Cardiac septum (tissue), 1 donor: ENCODE data around the gene C3orf20. TPM values are rescaled to one million over a fixed set of nuclear protein-coding genes. Genes with fewer than 3 reads are reported as not detected.
"Not testable (repeated sequence)": the region's sequence is repeated elsewhere in the genome, so short reads cannot be mapped to it uniquely, and the experiment has no call there.

Experiments used
- DNase-seq: peaks from one replicate; pipeline ENCODE4 v3.0.0-alpha.2; 2020; ENCODE audit warnings: low spot score
- intact Hi-C: fragments of 100-400 bp; cut with DNase I; formaldehyde crosslinking; loops from one replicate; pipeline ENCODE4 v1.14.0; 2022
- total RNA-seq: library from RNA; stranded (reverse); fragmentation: NEBNext Ultra II Directional; extraction: Animal tissue kit (Norgen Biotek cat#: 25700); gene quantifications from one replicate; pipeline ENCODE4 v1.2.1, GENCODE V29; 2021
- donor health status: DM: no; HTN: no; CAD: no.

Gene C3orf20
- total RNA-seq, 1 donor from 2014 or later, result 0.32 TPM

DNA sequence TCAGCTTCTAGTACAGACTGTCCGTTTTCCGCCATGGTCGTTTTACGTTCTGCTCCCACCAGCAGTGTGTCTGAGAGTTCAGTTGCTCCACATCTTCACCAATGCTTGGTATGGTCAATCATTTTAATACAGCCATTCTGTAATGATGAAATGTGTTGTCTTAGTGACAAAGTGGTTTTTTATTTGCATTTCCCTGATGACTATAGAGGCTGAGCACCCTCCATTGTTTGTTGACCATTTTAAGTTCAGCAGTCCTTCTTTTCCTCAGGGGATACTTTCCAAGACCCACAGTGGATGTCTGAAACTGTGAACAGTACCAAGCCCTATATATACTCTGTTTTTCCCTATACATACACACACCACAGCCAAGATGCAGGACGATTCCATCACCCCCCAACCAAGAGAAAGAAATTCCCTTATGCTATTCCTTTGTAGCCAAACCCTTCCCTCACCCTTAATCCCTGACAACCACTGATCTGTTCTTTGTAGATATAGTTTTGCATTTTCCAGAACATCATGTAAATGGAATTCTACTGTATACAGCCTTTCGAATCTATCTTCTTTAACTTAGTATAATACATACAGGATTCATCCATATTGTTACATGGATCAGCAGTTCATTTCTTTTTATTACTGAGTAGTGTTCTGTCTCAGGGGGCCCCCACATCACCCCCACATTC, 55.9 kb downstream of the C3orf20 start:
- no peak for DNase-seq
- intact Hi-C loops, result no loop called here

DNA sequence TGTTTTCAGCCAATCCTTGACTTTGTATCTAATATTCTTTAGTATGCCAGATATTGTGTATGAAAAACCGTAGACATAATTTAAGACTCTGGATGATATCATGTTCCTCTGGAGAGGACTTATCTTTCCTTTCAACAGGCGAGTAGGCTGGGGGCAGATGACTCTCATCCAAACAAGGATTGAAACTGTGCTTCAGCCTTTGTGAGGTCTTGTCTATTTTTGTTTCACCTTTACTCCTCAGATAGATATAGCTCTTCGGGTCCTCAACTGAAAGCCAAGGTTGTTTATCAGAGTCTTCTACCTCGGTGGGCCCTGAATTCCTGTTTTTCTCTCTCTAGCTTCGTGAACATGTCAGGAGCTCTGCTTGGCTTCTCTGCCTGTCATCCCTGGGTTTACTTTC, 66.0 kb downstream of the C3orf20 start:
- intact Hi-C loops, result no loop called here
- no peak for DNase-seq

DNA sequence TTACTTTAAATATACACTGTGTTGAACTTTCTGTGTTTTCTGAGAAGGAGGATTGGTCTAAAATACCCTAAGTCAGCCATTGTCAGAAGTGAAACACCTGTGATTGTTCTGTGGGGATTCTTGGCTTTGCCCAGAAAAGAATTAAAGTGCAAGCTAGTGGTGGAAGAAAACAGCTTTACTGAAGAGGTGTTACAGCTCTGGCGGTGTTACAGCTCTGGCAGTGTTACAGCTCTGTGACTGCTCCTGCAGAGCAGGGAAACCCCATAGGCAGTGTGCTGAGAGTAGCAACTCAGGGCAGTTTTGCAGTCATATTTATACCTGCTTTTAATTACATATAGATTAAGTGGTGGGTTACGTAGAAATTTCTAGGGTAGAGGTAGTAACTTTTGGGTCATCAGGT, 66.6 kb downstream of the C3orf20 start:
- intact Hi-C loops, result no loop called here
- DNase-seq, result no peak

DNA sequence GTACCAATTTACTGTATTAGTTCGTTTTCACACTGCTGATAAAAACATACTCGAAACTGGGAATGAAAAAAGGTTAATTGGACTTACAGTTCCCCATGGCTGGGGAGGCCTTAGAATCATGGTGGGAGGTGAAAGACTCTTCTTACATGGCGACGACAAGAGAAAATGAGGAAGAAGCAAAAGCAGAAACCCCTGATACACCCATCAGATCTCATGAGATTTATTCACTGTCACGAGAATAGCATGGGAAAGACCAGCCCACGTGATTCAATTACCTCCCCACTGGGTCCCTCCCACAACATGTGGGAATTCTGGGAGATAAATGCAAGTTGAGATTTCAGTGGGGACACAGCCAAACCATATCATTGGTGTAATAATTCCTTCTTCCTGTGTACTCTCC, 69.6 kb downstream of the C3orf20 start:
- DNase-seq, result no peak
- intact Hi-C loops, result no loop called here

DNA sequence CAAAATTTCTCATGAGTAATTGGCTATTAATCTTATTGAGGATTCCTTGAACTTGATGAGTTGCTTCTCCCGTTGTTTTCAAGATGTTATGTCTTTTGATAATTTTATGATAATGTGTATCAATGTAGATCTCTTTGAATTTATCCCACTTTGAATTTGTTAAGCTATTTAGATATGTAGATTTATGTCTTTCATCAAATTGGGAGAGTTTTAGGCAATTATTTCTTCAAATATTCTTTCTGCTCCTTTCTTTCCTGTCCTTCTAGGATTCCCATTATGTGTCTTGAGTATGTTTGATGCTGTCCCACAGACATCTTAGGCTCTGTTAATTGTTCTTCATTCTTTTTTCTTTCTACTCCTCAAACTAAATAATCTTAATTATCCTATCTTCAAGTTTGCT, 75.7 kb downstream of the C3orf20 start:
- intact Hi-C loops, result no loop called here
- no peak for DNase-seq

DNA sequence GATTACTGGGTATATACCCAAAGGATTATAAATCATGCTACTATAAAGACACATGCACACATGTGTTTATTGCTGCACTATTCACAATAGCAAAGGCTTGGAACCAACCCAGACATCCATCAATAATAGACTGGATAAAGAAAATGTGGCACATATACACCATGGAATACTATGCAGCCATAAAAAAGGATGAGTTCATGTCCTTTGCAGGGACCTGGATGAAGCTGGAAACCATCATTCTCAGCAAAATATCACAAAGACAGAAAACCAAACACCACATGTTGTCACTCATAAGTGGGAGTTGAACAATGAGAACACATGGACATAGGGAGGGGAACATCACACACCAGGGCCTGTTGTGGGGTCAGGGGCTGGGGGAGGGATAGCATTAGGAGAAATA, 78.0 kb downstream of the C3orf20 start:
- intact Hi-C loops, result not testable (repeated sequence)

DNA sequence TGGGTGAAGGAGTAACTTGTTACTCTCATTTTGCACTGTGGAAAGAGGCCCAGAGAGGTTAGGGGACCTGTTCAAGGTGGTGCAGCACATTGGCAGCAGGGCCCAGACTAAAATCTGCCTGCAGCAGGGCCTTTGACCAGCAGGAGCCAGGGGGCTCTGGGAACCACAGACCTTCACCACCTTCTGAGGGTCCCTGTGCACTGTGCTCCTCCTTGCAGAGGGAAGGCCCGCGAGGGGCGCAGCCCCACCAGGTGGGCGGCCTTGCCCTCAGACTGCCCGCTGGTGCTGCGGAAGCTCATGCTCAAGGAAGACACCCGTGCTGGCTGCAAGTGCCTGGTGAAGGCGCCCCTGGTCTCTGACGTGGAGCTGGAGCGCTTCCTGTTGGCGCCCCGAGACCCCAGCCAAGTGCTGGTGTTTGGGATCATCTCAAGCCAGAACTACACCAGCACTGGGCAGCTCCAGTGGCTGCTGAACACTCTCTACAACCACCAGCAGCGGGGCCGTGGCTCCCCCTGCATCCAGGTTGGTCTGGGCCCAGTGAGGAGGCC, 82.3 kb downstream of the C3orf20 start:
- intact Hi-C loops, result no loop called here
- no peak for DNase-seq

More for the DNA sequence above, 78.0 kb downstream of the C3orf20 start:
- DNase-seq, result not testable (repeated sequence)

DNA sequence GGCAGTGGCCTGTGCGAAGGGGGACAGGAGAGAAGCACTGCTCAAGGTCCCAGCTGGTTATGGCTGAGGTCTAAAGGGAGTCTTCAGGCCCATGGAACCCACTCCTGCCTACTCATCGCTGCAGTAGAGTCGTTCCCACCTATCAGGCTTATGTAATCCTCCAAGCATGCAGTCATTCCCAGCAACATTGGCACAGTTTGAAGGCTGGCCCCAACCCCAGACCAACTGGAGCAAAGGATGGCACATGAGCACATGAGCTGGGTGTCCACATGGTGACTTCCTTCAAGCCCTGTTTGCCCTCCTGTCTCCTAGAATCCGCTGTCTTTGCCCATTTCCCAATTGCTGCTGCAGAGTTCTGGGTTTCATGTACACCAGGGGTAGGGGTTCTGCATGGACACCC, 83.4 kb downstream of the C3orf20 start:
- intact Hi-C loops, result no loop called here
- DNase-seq, result no peak

DNA sequence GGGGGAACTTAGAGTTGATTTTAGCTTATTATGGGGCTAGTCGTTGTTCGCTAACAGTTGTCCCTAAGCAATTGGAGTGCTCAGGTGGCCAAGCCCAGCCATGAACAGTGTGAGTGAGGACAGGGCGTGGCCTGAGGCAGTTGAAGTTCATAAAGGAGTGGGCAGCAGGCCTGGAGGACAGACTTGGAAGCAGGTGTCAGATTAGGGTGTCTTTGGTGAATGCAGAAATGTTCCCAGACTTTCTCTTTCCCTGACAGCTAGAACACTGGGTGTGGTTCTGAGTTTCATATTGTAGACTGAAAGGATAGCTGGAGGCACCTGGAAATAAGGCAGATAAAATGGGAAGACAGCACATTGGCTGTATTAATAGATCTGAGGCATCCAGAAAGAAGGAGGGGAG, 84.0 kb downstream of the C3orf20 start:
- no peak for DNase-seq
- intact Hi-C loops, result no loop called here

DNA sequence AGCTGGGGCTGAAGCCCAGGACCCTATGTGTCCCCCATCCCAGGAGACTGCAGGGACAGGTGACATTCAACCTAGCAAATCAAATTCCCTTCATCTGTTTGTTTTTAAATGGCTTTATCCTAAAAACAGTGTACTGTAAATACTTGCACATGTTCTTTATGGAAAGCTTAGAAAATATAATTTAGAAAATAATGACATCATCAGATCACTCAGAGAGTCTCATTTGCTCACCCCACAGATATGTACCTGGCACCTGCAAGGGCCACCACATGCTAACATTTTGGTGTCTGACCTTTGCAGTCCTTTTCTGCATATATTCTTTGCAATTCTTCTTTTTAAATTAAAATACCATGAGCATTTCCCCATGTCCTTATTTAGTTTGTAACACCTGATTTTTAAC, 85.2 kb downstream of the C3orf20 start:
- intact Hi-C loops, result no loop called here

DNA sequence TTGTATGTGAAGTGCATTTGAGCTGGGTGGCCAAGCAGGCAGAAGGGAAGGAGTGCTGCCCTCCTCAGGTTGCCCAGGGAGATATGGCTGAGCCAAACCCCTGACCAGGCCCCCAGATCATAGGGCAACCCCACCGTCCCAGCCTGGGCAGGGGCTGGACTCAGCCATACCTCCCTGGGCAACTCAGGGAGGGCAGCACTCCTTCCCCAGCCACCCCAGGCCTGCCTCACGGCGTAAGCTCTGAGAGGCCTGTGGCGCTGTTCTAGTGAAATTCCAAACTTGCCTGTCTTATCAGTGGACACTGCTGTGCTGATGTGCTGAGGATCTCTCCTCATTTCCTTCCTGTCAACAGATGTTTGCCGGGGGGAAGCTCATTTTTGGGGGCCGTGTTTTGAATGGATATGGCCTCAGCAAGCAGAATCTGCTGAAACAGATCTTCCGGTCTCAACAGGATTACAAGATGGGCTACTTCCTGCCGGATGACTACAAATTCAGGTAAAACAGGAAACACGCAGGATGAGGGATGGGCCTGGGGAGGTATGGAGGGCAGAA, 86.3 kb downstream of the C3orf20 start:
- intact Hi-C loops, result no loop called here
- no peak for DNase-seq

More for the DNA sequence above, 85.2 kb downstream of the C3orf20 start:
- no peak for DNase-seq

DNA sequence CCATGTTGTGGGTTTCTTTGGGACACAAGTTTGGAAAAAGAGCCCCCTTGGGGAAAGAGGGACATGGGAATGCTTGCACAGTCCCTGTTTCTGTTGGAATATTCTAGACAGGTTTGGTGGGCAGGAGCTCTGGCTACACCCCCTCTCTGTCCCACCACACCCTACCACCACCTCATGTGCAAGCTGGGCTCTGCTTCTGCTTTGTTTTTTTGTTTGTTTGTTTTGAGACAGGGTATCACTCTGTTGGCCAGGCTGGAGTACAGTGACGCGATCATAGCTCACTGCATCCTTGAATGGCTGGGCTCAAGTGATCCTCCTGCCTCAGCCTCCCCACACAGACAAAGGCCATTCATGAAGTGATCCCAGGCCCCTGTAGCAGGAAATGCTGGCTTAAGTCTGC, 86.9 kb downstream of the C3orf20 start:
- intact Hi-C loops, result no loop called here
- no peak for DNase-seq

DNA sequence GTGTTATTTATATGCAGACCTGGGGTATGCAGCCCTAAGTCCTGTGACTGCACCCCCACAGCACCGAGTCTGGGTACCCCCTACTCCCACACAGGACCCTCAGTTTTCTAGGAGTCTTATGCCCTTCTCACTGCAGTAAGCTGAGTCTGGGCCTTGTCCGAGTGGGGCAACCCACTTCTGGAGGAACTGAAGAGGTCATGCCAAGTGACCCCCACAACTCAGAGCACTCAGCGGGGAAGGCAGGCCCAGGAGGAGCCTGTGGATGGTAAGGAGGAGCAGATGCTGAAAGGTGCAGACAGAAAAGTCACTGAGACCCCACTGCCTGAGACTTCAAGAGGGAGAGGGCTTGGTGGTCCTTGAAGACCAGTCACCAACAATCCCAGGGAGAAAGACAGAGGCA, 87.8 kb downstream of the C3orf20 start:
- intact Hi-C loops, result no loop called here
- DNase-seq, result no peak

DNA sequence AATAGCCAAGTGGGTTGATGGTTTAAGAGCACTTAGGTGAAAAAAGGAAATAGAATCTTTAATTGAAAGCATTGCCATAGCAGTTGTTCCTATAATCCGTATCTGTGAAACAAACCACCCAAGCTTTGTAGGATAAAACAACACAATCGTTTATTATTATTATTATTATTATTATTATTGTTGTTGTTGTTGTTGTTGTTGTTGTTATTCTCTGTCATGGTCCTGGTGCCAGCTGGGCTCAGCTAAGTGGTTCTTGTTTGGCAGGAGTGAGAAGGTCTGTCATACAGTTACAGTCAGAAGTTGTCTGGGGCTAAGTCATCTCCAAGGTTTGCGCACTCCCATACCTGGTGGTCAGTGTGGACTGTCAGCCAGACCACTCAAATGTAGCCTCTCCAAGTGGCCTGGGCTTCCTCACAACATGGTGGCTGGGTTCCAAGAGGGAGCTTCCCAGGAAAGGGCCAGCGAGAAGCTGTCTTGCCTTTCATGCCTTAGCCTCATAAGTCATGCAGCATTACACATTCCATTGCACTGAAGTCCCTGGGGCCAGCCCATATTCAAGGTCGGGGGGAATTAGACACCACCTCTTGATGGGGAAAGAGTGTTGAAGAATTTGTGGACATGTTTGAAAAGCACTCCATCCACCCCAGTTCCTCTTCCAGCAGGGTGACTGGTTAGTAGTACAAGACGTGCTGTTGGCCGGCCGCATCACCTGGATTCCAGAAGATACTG, 89.6 kb downstream of the C3orf20 start:
- intact Hi-C loops, result no loop called here
- DNase-seq, result no peak

DNA sequence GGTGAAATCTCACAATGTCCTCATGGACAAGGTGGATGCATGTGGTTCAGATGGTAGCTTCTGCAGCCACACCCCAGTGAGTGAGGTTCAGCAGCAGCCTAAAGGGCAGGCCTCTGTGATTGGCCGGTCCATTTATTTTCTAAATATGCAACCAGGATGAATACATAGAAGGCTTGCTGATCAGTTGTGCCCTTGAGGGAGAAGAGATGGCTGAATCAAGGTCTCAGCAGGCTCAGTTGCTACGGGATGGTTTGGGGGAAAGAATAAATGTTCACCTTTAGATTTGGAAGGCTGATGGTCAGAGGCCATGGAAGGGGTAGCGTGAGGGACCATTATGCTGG, 90.1 kb downstream of the C3orf20 start:
- intact Hi-C loops, result no loop called here
- no peak for DNase-seq

DNA sequence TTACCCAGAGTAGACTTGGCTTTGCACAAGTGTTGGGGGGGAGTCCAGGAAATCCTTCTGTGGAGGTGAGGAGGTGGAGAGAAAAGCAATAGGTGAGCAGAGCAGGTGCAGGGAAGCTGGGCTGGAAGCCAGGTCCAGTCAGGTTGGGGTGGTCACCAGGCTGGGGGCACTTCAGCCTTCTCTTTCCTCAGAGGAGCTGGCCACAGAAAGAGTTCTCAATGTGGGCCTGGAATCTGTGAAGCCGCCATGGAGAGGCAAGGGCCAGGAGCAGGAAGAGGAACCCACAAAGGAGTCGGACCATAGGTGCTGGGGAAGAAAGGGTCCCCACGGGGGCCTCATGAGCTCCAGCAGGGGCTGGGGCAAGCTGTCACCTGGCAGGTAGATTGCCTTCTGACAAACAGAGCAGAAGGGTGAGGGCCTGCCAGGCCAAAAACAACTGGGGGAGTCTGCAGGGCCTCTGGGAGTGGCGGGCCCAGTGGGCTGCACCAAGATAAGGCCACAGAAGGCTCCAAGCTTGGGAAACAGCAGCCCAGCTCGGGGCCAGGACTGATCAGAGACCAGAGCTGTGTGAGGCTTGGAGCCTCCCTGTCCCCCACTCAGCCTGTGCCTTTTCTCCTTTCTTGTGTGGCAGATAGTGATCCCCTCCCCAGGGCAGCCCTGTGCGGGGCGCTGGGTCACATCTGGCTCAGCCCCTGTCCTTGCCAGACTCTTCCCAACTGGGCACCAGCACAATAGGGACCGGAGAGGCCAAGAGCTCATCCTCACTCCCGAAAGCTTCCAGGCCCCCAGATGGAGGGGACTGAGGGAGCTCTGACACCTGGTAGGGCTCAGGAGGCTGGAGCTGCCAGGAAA, 90.9 kb downstream of the C3orf20 start:
- no peak for DNase-seq
- intact Hi-C loops, result no loop called here

DNA sequence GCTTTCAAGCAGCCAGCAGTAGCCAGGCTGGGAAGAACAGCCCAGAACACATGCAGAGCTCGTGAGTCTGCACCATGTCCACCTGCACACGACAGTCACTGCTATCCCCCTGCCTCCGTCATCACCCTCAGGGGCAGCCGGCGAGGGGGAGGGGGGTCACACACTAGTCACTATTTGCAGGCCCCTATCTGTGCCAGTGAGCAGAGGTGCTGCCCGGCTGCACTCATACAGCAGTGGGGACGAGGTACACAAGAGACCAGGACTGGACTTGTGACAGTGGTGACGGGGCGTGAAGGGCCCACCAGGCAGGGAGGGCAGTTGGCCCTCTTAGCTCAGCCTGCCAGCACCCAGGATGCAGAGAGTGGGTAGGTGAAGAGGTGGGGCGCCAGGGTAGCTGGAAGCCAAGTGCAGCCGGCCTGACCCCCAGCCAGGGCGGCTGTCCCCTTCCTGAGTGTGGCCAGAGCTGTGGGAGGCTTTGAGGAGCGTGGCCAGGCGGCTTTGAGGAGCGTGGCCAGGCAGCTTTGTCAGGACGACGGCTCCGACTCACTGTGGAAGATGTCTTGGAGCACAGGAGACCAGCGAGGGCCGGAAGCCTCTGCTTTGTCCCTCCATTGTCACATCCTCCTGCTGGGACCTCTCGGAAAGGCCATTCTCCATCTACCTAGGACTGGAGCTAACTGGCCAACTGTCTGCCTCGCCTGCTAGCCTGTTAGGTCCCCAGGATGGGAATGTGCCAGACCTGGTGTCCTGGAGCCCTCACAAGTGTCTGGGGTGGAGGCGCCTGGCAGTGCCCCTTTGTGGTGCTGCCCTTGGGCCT, 91.7 kb downstream of the C3orf20 start:
- DNase-seq, result no peak
- intact Hi-C loops, result no loop called here

DNA sequence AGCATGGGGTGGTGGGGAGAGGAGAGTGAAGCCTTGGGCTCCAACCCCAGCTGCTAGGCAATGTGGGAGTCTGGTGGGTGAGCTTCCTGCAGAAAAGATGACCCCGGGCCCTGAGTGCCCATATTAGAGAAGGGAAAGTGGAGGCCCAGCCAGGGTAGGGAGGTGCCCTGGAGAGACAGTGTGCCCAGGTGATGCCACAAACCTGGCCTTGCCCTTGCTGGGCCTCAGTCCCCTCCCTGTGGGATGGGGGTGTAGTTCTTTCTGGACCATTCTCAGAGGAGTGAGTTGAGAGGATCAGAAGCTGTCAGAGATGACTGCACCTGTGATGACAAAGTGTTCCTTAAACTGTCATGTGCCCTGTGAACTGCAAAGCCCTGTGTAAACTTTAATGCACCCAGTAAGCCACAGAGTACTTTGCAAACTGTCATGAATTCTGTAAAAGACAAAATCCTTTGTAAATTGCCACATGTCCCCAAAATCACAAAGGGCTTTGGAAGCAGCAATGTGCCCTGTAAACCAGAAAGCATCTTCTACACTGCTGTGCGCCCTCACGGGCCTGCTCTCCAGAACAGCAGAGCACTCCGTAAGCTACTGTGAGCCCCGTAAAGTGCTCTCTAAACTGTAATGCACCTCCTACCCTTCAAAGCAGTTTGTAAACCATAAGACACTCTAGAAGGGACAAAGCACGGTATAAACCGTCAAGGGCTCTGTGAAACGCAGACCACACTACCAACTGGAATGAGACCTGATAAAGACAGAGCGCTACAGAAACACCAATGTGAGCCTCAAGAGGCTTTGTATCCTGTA, 92.5 kb downstream of the C3orf20 start:
- no peak for DNase-seq
- intact Hi-C loops, result no loop called here
